HG03280 (cell line): ENCODE measurements around the gene LCP2.

Source experiments
- ATAC-seq: cut with Tn5 transposase; IDR thresholded peaks from one replicate; pipeline ENCODE4 v1.9.1; 2021; ENCODE audit warnings: mild to moderate bottlenecking, moderate library complexity; ENCODE audit not compliant: unreplicated experiment

The LCP2 gene

DNA sequence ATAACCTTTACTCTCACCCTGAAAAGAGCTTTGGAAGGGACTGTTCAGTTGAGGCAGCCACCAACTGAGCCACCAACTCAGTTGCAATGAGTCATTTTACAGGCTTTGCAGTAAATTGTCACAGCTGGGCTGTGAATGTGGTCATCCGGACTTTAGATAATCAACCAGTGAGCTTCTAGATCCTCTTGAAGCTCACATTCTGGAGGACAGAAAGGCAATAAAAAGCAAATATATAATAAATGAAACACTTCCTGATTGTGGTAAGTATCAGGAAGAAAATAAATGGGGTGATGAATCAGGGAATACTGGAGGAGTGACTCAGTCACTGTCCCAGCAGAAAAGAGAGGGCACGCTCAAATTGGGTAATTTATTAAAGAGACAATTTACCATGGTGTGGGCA is 78.0 kb downstream of the LCP2 start:
- no peak for ATAC-seq

DNA sequence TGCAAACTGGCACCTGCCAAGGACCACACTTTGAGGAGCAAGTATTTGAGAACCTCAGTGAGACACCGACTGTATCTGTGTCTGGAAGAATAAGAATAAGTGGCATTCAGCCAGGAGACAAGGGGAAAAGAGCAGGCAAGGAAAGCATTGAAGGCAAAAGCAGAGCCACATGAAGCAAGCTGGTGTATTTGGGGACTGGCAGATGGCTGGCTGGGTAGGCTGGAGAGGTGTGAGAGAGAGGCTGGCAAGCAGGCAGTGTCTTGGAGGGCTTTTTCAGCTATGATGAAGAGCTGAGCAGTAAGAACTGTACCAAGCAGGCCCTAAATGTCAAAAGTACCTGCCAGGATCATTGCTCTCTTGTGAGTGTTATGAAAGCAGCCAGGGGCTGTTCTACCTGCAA is 78.9 kb downstream of the LCP2 start:
- ATAC-seq, result no peak

DNA sequence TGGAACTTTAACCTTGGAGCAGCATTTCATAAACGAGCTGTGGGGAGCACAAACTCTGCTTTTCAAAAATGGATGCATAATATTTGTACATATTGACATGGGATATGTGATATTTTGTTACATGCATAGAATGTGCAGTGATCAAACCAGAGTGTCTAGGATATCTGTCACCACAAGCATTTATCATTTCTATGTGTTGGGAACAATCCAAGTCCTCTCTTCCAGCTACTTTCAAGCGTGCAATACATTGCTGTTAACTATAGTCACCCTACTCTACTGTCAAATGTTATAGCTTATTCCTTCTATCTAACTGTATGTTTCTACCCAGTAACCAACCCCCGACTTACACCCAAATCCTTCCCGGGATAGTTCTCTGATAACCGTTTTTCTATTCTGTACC is 79.7 kb downstream of the LCP2 start:
- ATAC-seq, result no peak

DNA sequence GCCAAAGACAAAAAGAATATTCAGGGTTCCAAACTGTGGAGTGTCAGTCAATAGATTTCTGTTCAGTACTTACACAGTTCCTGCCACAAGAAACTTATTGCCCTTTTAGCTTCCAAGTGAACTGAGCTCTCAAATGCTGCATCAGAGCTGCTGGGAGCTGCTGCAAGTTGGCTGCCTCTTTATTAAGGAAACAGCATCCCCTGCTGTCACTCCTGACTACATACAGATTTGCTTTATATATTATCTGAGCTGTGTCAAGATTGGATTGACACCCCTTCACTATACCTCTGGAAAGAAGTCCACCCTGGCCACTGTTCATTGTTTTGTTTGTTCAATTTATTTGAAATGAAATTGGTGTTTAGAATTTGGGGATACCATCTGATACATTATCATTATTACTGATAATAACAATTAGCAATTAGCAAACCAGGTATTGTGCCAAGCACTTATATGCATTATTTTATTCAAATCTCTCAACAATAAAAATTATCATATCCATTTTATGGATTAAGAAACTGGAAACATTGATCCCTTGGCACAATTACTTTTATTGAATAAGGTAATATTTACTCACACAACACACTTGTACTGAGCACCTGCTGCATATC is 81.2 kb downstream of the LCP2 start:
- ATAC-seq, result no peak

DNA sequence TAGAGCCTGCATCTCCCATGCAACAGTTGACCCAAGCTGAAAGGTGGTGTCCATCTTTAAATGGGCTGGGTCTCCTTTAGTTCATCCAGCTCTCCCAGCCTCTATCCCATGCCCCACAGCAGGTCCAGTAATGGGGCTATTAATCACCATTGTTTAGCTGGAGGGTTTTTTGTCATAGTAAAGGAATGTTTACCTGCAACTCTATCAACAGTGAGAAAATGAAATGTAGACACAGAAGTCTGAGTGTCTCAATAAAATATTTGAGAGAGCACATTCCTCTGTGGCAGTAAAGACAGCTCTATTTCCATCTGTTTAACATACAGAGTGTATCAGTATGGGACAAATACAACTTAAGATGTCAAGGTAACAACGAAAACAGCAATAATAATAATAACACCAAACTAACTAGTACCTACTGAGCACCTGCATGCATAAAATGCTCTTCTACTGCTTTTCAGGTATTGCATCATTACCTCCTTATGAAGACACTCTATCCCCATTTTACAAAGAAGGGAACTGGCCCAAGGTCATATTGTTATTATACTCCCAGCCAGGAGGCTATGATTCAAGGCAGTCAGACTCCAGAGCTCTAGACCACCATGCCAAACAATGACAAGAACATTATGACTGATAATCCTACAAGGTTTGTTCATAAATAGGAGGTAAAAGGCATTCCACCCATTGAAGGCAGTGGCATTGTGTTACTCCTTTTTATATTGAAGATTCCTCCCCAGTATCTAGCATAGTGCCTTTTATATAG is 85.8 kb downstream of the LCP2 start:
- ATAC-seq, result no peak

DNA sequence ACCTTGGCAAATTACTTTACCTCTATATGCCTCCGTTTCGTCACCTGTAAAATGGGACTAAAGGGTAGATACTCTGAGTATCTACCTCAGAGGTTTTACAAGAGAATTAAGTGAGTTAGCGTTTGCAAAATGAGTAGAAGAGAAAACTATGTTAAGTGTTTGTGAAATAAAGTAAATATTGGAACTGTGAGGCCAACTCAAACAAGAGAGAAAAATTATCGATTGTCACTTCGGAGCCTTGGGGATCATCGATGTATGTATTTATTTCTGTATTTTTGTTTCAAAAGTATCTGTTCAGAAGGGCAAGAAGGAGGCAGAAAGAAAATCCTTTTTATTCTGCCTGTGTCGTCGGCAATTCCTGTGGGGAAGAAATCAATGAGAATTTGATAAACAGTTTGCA is 90.6 kb downstream of the LCP2 start:
- no peak for ATAC-seq

DNA sequence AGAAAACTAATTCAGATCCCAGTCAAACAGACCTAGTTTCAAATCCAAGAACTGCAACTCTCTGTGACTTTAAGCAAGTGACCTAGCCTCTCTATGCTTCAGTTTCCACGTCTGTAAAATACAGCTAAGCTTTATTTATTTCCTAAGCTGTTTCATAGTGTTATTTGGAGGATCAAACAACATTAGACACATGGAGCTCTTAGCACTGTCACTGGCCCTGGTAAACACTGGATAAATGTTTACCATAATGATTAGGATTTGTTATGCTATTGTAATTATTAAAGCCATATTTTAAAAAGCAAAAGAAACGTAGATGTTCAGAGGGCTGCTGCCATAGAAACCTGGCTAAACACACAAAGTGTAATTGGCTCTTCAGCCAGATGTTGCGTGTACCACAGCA is 91.4 kb downstream of the LCP2 start:
- no peak for ATAC-seq

DNA sequence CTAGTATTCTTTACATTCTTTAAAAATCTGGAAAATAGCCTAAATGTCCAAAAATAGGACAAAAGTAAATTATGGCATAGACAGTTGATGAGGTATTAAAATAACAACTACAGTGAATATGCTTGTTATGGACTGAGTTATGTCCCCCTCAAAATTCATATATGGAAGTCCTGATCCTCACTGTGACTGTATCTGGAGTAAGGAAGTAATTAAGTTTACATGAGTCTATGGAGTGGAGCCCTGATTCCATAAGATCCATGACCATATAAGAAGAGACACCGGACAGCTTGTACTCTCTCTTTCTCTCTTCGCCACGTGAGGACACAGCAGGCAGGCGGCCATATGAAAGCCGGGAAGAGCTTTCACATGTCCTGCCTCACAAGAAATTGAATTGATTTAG is 93.4 kb downstream of the LCP2 start:
- no peak for ATAC-seq

DNA sequence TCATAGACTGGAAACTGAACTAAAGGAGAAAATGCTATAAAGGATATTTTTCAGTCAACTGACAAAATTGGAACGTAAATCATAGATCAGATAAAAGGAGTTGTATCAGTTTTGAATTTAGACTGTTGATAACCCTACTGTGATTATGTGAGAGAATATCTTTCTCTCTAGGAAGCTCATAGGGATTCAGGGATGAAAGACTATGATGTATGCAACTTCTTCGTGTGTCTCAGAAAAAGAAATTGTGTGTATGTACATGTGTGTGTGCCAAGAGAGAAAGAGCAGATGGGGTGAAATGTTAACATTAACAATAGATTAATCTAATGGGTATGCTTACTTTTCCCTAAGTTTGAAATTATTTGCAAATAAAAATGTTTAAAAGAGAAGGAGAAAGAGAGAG is 95.5 kb downstream of the LCP2 start:
- no peak for ATAC-seq

DNA sequence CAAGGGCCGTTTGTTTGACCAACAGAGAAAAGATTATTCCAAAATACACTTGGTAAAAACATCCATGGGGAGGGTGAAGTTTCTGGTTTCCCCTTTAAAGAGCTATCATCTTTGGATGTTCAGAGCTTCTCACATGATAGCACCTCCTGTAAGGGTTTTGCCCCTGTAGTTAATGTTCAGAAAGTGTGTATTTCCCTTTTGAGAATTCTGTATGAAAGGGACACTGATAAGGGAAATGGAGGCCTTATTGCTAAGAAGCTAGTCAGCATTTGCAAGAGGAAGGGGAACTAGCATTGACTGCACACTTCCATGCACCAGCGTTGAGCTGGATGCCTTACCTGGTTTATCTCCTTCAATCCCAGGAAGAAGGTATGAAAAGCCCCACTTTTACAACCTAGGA is 96.3 kb downstream of the LCP2 start:
- ATAC-seq, result no peak

DNA sequence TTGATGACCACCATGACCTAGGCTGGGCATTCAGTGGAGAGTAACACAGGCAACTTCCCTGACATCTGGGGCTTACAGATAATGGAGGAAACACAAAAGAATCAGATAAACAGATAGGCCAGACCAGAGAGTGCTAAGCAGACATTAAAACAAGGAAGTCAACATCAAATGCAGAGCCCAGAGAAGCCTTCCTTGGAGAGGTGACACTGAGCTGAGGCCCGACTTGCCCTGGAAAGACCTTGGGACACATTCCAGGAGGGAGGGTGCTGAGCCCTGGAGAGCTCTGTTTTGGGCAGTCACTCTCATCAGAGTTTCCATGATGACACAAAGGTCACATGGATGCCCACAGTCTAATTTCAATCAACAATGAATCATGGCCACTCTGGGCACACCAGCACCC is 96.7 kb downstream of the LCP2 start:
- ATAC-seq, result no peak
